Anterior cingulate cortex (tissue), 58 donors: Measurements from ENCODE around the gene CFAP54.
"Not testable (repeated sequence)": the region's sequence is repeated elsewhere in the genome, so short reads cannot be mapped to it uniquely, and the experiment has no call there.

Experiments used
- DNase-seq, 58 donors: peaks; one replicate each; lab custom pipeline; 2025; lab: John Stamatoyannopoulos, UW

Gene CFAP54

DNA sequence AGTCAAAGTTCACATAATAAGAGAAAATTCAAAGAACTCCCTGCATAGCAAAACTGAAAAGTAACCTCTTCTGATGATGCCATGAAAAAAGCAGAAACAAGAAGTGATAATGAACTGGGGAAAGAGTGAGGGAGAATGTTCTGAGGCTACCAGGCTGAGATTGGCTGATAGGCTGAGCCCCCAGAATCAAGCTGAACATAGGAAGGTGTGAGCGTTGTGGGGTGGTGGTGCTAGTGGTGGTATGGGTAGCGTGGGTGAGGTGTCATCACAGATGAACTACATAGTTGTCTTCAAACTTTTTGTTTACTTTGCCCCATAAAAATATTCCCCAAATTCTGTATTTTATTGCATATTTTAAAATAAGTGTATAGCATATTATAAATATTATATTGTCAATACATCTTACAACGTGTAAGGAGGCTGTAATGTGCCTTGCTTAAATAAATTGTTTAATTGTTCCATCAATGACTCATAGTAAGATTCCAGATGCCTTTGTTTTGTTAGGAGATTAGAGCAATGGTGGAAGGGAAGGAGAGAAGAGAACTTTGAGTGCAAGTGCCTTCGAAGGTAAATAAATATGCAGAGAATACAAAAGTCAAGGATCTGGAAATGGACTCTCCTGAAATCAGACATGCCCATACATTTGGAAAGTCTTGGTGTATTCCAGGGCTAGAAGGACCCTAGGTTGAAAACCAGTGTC lies 15.8 kb upstream of the CFAP54 start:
- DNase-seq: no peak

DNA sequence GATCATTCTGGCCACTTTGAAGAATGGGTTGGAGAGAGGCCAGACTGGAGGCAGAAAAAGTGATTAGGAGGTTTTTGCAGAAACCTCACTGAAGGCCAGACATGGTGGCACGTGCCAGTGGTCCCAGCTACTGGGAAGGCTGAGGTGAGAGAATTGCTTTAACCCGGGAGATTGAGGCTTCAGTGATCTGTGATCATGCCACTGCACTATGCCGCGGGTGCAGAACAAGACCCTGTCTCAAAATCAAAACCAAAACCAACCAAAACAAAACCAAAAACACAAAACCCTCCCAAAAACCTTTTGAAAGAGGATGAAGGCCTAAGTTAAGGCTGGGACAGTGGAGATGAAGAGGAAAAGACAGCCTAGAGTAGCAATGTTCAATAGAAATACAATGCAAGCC lies 15.2 kb upstream of the CFAP54 start:
- no peak for DNase-seq

DNA sequence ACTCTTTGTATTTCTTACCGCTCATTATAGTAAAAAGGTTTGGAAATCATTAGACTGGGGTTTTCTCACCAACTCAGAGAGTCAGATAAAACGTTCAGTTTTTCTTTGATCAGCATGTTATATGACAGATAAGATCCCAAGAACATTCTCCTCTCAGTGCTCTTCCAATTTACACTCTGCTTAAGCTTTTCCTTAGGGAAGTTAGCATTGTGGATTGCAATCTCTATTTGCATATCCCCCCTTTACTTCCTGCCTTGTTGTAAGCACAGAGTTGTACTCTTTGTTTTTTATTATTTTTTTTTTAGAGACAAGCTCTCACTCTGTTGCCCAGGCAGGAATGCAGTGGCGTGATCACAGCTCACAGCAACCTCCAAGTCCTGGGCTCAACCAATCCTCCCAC lies 11.4 kb upstream of the CFAP54 start:
- DNase-seq: no peak

DNA sequence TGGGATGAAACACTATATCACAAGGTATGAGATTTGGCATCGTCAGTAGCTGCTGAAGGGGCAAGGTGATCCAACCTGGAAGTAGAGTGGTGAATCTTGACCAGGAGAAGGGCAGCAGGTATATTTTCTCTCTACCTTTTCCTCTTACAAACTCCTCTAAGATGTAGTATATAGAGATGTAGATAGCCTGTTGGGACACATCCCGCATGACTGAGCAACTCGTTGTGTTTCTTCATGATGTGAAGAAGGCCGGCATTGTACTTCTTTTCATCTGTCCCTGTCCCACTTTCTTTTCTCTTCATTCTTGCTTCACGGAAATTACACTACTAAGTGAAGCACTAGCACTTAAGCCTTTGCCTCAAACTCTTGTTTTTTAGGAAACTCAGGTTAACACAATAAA lies 7.3 kb upstream of the CFAP54 start:
- DNase-seq: no peak

DNA sequence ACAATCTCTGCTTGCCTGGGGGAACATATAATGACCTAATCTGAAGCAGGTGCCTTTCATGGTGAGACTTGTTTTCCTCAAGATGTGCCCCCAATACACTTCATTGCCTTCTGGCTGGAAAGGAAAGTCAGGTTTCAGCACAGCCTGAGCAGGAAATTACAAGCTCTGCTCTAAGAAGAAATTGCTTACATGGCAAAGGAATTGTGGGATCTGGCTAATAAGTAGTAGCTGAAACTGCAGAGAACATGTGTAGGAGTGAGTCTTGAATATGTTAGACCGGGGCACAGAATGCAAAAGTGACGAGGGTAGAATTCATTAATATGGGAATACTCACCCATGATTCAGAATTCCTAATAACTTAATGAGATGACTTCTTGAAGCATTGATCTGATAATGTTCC lies 6.3 kb upstream of the CFAP54 start:
- DNase-seq: no peak

DNA sequence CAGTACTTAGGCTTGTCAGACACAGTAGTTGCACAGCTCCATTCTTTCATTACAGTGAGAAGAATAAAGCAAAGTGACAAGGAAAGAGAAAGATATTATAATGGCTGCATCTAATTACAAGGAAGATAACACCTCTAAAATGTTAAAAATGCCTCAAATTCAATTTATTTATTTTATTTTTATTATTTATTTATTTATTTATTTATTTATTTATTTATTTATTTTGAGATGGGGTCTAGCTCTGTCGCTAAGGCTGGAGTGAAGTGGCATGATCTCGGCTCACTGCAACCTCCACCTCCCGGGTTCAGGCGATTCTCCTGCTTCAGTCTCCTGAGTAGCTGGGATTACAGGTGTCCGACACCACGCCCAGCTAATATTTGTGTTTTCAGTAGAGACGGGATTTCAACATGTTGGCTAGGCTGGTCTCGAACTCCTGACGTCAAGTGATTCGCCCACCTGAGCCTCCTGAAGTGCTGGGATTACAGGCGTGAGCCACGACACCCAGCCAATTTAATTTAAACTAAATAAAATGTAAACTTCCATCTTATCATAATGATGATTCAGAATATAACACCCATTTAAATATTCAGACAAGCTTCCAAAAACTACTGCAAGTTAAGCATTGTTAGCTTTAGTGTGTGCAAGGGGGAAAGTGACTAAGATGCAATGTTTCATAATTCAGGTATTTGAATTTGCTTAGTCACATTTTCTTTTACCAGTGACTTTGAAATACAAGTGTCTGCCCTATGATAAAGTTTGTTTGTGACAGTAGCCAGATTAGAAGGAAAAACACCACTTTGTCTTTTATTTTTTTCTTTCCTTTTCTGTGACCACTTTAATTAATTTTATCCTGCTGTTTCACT lies 2.4 kb upstream of the CFAP54 start:
- DNase-seq: no peak

DNA sequence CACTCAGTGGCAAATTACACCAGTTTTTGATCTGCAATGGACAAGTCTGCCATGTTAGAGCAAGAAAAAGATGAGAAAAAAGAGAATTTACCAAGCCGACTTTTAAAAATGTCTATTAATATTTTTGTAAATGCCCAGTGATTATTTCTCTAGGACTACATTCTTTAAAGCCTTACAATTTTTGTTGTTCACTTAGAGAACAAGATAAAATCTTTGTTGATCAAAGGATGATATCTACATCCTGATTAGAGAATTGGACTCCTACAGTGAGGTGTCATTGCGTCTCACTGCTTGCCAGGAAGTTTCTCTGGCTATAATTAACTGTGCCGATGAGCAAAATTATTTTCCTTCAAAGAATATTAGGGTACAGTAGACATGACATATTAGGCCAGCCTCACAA lies 1.7 kb upstream of the CFAP54 start:
- DNase-seq: no peak

DNA sequence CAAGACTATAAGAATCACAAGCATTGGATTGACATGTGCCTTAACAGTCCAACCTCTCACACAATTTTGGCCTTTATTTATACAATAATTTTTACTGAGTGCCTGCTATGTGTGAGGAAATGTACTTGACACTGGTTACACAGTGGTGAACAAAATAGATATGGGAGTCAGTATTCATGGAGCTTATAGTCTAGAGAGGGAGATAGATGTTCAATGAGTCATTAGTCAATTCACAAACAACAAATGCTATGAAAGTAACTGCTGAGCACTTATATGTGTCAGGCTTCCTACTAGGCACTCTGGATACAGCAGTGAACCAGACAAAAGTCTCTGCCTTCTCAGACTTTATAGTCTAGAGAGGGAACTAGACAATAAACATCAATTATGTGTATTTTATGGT lies 3.7 kb downstream of the CFAP54 start:
- DNase-seq: no peak

DNA sequence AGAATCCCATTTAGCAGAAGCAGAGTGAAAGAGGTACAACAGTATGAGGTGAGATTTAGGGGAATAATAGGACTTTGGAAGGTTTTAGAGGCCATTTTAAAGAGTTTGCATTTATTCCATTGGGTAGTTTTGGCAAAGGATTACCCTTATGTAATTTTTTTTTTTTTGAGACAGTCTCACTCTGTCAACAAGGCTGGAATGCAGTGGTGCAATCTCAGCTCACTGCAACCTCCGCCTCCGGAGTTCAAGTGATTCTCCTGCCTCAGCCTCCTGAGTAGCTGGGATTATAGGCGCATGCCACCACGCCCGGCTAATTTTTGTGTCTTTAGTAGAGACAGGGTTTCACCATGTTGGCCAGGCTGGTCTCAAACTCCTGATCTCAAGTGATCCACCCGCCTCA lies 4.8 kb downstream of the CFAP54 start:
- not testable (repeated sequence) for DNase-seq

DNA sequence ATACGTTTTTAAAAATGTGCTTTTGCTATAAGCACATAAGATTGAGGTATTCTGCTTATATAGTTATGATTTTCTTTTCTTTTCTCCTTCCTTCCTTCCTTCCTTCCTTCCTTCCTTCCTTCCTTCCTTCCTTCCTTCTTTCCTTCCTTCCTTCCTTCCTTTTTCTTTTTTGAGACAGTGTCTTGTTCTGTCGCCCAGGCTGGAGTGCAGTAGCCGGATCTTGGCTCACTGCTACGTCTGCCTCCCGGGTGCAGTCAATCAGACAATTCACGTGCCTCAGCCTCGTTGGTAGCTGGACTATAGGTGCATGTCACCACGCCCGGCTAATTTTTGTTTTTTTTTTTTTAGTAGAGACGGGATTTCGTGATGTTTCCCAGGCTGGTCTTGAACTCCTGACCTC lies 5.8 kb downstream of the CFAP54 start:
- no peak for DNase-seq

DNA sequence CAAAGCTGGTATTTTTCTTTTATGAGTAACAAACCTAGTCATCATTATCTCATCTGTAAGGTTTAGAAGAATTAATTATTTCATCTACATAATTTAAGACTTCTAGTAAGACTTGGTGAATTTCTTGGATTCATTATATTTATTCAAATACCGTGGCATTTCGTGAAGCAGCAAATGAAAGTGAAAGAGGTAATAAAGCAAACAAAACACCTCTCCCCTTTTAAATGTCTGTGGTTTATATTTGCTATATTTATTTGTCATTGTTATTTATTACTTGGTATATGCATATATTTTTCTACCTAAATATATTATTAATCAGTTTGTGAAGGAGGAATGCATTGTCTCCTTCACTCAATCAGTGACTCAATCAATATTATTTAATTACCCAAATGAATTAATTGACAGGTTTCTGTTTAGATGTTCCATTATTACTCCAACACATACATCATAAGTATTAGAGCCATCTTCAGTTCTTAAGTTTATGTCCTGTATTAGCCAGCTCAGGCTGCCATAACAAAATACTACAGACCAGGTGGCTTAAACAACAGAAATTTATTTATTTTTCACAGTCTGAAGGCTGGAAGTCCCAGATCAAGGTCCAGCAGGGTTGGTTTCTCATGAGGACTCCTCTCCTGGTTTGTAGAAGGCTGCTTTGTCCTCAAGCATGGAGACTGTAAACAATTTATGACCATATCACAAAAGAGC lies 6.6 kb downstream of the CFAP54 start:
- no peak for DNase-seq

DNA sequence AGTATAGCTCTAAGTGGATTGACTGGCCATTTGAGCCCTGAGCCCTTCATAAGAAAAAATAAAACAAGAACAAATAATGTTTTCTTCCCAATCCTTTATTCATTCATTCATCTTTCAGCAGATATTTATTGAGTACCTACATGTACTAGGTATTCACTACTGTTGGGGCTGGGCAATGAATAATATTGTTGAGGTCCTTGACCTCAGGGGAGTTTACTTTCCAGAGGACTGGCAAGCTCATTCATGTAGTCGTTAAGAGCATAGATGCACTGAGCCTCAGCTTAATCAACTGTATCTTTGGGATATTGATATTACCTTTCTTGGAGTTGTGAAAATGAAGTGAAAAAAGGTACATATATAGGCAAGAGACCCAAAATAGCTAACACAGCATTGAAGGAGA lies 7.6 kb downstream of the CFAP54 start:
- no peak for DNase-seq

DNA sequence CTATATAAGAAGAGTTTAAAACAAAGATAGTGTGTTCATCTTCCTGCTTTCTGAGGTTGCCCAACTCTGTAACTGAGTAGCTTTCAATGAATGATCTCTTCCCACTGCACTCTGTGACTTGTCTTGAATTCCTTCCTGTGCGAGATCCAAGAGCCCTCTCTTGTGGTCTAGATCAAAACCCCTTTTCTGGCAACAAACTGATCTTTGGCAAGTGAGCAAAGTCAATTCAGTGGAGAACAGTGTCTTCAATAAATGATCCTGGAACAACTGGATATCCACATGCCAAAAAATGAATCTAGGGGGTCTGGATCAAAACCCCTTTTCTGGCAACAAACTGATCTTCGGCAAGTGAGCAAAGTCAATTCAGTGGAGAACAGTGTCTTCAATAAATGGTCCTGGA lies 8.5 kb downstream of the CFAP54 start:
- DNase-seq: no peak

DNA sequence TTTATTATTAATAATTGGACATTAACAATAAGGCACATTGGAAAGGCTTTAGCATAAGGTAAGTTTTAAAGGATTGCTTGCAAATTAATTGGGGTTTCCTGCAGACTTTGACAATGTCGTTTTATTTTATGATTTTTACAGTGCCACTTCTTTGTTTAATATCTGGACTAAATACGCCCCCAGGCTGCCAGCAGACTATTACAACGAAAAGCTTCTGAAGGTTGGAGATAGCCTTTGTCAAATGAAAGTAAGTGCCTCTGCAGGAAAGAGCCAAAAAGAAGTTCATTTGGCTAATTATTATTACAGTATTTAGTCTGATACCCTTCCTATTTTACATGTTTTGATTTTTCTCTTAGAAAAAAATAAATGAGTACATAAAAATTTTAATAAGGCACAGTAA lies 11.3 kb downstream of the CFAP54 start:
- no peak for DNase-seq

DNA sequence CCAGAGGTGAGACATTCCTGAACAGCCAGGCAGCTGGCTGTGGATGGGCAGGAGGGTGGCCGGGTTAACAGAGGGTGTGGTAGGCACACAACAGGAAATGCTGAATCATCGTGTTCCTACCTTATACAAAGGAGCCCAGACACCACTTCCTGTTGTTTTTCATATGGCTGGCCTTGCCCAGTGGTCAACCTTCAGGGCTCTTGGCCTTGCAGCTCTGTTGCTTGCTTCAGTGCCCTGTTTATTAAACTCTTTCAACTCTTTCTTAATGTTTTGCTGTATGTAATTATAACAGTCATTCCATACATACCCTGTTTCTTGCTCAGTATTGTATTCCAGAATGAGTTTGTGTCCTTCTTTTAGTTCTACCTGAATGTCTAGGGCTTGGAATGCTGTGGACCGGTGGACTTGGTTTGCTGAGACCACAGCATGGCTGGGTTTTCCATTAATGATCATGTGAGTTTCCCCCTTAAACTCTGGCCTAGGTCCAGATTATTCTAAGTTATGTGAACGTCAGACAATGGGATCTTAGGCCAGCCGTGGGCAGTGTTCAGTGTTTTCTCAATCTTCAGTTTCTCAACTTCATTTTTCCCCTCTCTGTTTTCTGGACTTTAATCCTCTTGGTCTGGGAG lies 11.9 kb downstream of the CFAP54 start:
- DNase-seq: no peak

DNA sequence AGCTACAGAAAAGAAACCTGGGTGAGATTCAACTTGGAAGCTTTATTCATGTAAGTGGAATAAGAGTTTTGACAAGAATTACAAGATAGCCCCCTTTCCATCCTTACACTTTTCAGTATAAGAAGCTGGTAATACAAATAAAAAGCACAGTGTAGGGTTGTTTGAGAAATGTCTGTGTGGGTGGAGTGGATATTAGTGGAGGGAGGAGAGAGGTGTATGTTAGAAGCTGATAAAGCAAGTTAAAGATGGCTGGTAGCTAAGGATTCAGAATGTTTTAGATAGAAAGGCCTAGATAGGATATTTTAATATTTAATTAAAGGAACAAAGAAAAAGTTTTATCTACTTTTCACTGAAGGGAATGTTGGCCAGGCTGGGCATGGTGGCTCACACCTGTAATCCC lies 12.5 kb downstream of the CFAP54 start:
- DNase-seq: no peak

DNA sequence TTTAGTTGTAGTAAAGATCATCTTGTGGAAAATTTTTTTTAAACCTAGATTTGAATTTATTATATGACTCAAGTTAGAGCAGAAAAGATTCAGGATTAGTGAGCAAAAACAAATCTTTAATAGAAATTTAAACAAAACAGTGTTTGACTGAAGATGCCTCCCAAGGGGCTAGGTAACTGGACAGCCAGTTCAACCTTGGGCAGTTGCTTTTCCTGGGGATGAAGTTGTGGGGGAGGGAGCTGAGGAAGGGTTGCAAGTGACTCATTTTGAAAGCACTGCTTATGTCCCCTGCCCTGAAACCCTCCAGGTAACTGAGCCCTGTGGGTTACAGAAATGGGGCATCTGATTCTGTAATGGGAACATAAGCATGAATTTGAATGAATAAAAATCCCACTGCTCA lies 13.1 kb downstream of the CFAP54 start:
- no peak for DNase-seq

DNA sequence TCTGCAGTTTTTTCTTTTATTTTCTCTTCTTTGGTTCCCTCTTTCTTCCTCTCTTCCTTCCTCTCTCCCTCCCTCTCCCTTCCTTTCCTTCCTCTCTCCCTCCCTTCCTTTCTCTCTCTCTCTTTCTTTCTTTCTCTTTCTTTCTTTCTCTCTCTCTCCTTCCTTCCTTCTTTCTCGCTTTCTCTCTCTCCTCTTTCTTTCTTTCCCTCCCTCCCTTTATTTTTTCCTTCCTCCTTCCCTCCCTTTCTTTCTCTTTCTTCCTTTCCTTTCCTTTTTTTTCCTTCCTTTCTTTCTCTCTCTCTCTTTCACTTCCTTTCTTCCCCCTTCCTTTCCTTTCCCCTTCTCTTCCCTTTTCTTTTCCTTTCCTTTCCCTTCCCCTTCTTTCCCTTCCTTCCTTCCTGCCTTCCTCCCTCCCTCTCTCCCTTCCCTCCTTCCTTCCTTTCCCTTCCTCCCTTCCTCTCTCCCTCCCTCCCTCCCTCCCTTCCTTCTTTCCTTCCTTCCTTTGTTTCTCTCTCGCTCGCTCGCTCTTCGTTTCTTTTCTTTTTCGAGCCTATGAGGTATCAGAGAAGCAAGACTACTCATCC lies 13.7 kb downstream of the CFAP54 start:
- no peak for DNase-seq

DNA sequence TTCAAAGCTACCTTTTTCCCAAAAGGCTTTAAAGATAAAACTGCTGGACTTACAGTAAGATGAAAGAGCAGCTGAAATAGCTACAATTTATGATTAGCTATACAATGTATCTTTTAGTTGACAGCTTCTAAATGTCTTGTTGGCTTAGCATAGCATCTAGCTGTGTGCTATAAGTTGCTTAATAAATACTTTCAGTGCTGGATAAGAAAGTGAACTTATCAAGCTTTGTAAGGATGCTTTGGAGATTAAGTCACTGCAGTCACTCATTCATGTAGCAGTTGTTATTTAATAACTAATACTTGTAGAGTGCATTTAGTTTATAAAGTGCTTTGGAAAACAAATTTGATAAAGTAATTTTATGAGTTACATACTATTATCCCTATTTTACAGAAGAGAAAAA lies 14.6 kb downstream of the CFAP54 start:
- DNase-seq: no peak

DNA sequence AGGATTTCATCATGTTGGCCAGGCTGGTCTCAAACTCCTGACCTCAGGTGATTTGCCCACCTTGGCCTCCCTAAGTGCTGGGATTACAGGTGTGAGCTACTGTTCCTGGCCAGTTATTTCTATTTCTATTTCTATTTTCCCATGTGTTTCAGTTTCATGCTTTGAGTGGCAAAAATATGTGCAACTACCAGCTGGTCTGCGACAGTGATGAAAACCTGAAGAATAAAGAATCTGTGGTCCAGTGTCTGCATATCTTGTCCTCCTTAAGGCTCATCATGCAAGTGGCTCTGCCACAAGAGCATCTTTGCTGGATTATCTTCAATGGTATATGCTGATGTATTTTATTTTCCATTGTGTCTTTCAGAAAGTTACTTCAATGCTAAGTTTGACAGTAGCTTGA lies 17.4 kb downstream of the CFAP54 start:
- no peak for DNase-seq

DNA sequence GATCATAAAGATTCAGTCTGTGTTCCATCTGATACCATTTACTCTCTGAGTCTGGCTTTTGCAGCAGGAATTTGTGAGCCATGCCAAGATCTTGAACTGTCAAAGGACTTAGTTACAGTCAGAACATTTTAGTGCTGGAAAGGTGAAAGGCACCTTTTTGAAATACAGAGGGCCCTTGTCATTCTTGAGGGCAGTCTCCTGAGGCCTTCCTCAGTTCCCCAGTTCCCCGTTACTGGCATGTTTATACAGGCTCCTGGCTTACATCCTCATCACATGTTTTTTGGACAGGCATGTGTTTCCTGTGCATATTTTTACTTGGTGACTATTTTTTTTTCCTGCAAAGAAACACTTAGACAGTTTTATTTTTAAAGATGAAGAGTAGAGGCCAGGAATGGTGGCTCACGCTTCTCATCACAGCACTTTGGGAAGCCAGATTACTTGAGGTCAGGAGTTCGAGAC lies 21.0 kb downstream of the CFAP54 start:
- DNase-seq: no peak
